Upper lobe of left lung (tissue), 6 donors: Measurements from ENCODE around the gene NR2F1. TPM values are rescaled to one million over a fixed set of nuclear protein-coding genes. Genes with fewer than 3 reads are reported as not detected.

Source experiments
- ATAC-seq, 2 donors: fragments of 200-7000 bp; cut with Tn5 transposase; one replicate each; pipeline ENCODE4 v1.9.1; 2022; ENCODE audit warnings: mild to moderate bottlenecking in 2 of 2, moderate library complexity in 2 of 2; ENCODE audit not compliant: low FRiP score in 2 of 2
- DNase-seq, 2 donors: peaks; one replicate each; pipeline ENCODE4 v3.0.0-alpha.2; 2019 to 2020
- H3K27ac ChIP-seq, 4 donors: fragments of 200-600 bp; sonication (generic); one replicate each; pipeline ENCODE4 v1.5.1; 2016 to 2019
- H3K27me3 ChIP-seq, 4 donors: fragments of 200-600 bp; sonication (generic); one replicate each; pipeline ENCODE4 v1.5.1; 2017 to 2019
- H3K36me3 ChIP-seq, 4 donors: fragments of 200-600 bp; sonication (generic); one replicate each; pipeline ENCODE4 v1.5.1; 2016 to 2019
- H3K4me1 ChIP-seq, 4 donors: fragments of 200-600 bp; sonication (generic); one replicate each; pipeline ENCODE4 v1.5.1; 2018 to 2019
- H3K4me3 ChIP-seq, 4 donors: fragments of 200-600 bp; sonication (generic); one replicate each; pipeline ENCODE4 v1.5.1; 2017 to 2019; ENCODE audit warnings: mild to moderate bottlenecking in 2 of 4, moderate library complexity in 1 of 4
- H3K9me3 ChIP-seq, 4 donors: fragments of 200-600 bp; sonication (generic); one replicate each; pipeline ENCODE4 v1.5.1; 2018 to 2019
- CTCF ChIP-seq, 6 experiments: fragments of 450-650 bp in 4 of 6; fragments of 200-600 bp in 2 of 6; sonication (generic) in 2 of 6; IDR thresholded peaks; one replicate each; pipeline ENCODE4 v1.5.1; 2016 to 2019; ENCODE audit warnings: antibody characterized with exemption in 6 of 6
- EP300 ChIP-seq, 4 donors: sonication (generic); formaldehyde crosslinking; IDR thresholded peaks; one replicate each; pipeline ENCODE4 v1.5.1; 2017; ENCODE audit warnings: antibody characterized with exemption in 4 of 4, control low read depth in 2 of 4
- POLR2A ChIP-seq, 4 donors: fragments of 450-650 bp; IDR thresholded peaks; one replicate each; pipeline ENCODE4 v1.5.1; 2016 to 2017; ENCODE audit warnings: antibody characterized with exemption in 4 of 4, mild to moderate bottlenecking in 2 of 4
- POLR2AphosphoS5 ChIP-seq, 2 donors: sonication (generic); formaldehyde crosslinking; IDR thresholded peaks; one replicate each; pipeline ENCODE4 v1.5.1; 2017; ENCODE audit warnings: antibody characterized with exemption in 2 of 2
- WGBS, 2 donors: methylation state at CpG; one replicate each; pipeline ENCODE4 v1.1.5; 2017 to 2018; 5-methylcytosine and 5-hydroxymethylcytosine counted together
- total RNA-seq, 6 donors: library from RNA; depleted of rRNA in 4 of 6; stranded (reverse); fragments of >200 nt in 4 of 6; gene quantifications; one replicate each; pipeline versions ENCODE4 v1.1.0 to v1.2.1, GENCODE V29; 2016 to 2021
- donor health status: DM: no; HTN: no; CAD: no; lungs with moderate emphysema.
- donor health status: DM: no; HTN: yes; CAD: no; lungs with severe emphysema.

NR2F1 gene
- total RNA-seq, 6 donors from 2014 or later, result 8.9 to 70.3 (median 29.4) TPM

- Histone ChIP-seq H3K4me1 (peaks cover 5 to 29% (median 14%) of the 10 kb centered on the region in 4 donors), H3K9me3 (no peaks in the 10 kb centered on the region), H3K4me3 (peak overlapping the region in 2 of 4 donors; percentile 0 to 7), H3K27ac (peak overlapping the region in 2 of 4 donors; percentile 0 to 50), H3K36me3 (no peaks in the 10 kb centered on the region), H3K27me3 (peaks cover 0 to 85% (median 46%) of the 10 kb centered on the region in 4 donors)
- DNase-seq (no peak), ATAC-seq (no peak)
- TF ChIP-seq EP300 (IDR thresholded peaks at IDR 0.05) (no peak), POLR2A (IDR thresholded peaks at IDR 0.05) (no peak), POLR2AphosphoS5 (IDR thresholded peaks at IDR 0.05) (no peak), CTCF (IDR thresholded peaks at IDR 0.05) (no peak)
- 13 to 18% methylated on average over 17 of the region's 17 CpGs for WGBS, 2 donors
These were observed 16.5 kb downstream of the NR2F1 start for GRCh38 chr5:93599399-93600120.

- H3K4me3 ChIP-seq, result peak overlapping the region in 1 of 4 donors; percentile 13
- ATAC-seq, result no peak
- WGBS, 2 donors, result 16 to 17% methylated on average over 8 of the region's 8 CpGs
- H3K27me3 ChIP-seq, result peaks cover 0 to 84% (median 40%) of the 10 kb centered on the region in 4 donors
- TF ChIP-seq POLR2A (IDR thresholded peaks at IDR 0.05), result no peak
- no peak for TF ChIP-seq EP300 (IDR thresholded peaks at IDR 0.05)
- TF ChIP-seq CTCF (IDR thresholded peaks at IDR 0.05), result no peak
- TF ChIP-seq POLR2AphosphoS5 (IDR thresholded peaks at IDR 0.05), result no peak
- H3K36me3 ChIP-seq, result no peaks in the 10 kb centered on the region
- no peak for DNase-seq
- H3K4me1 ChIP-seq, result peaks cover 5 to 32% (median 14%) of the 10 kb centered on the region in 4 donors
- peak overlapping the region; percentile 30 to 79 (median 68) for H3K27ac ChIP-seq
- no peaks in the 10 kb centered on the region for H3K9me3 ChIP-seq
These were observed 17.5 kb downstream of the NR2F1 start for GRCh38 chr5:93600409-93601070.

- peak overlapping the region; percentile 37 to 79 (median 68) for H3K27ac ChIP-seq
- H3K4me1 ChIP-seq, result peaks cover 5 to 29% (median 12%) of the 10 kb centered on the region in 4 donors
- DNase-seq, result no peak
- peak overlapping the region in 2 of 4 donors; percentile 13 to 27 for H3K4me3 ChIP-seq
- ATAC-seq, result no peak
- peaks cover 0 to 83% (median 35%) of the 10 kb centered on the region in 4 donors for H3K27me3 ChIP-seq
- H3K9me3 ChIP-seq, result no peaks in the 10 kb centered on the region
- TF ChIP-seq POLR2AphosphoS5 (IDR thresholded peaks at IDR 0.05) (no peak), EP300 (IDR thresholded peaks at IDR 0.05) (no peak), POLR2A (IDR thresholded peaks at IDR 0.05) (no peak), CTCF (IDR thresholded peaks at IDR 0.05) (no peak)
- H3K36me3 ChIP-seq, result no peaks in the 10 kb centered on the region
- WGBS, 2 donors, result 41 to 44% methylated on average over 3 of the region's 3 CpGs
These were observed 18.2 kb downstream of the NR2F1 start for GRCh38 chr5:93601071-93601801.

GRCh38 chr5:93601802-93602155 is 18.8 kb downstream of the NR2F1 start:
- Histone ChIP-seq H3K27ac (peak overlapping the region; percentile 37 to 79 (median 68)), H3K9me3 (no peaks in the 10 kb centered on the region), H3K4me3 (peak overlapping the region in 2 of 4 donors; percentile 8 to 27), H3K4me1 (peaks cover 5 to 24% (median 11%) of the 10 kb centered on the region in 4 donors), H3K36me3 (no peaks in the 10 kb centered on the region), H3K27me3 (peaks cover 0 to 80% (median 32%) of the 10 kb centered on the region in 4 donors)
- TF ChIP-seq POLR2AphosphoS5 (IDR thresholded peaks at IDR 0.05) (no peak), EP300 (IDR thresholded peaks at IDR 0.05) (no peak), CTCF (IDR thresholded peaks at IDR 0.05) (no peak), POLR2A (IDR thresholded peaks at IDR 0.05) (no peak)
- DNase-seq (no peak), ATAC-seq (no peak)
- WGBS, 2 donors, result 28 to 35% methylated on average over 9 of the region's 9 CpGs
